PFSK-1 (cell line): ENCODE results near the gene C1QA.

Experiments used
- POLR2AphosphoS5 ChIP-seq: IDR thresholded peaks from 2 replicates; pipeline ENCODE4 v1.6.1; 2012; ENCODE audit warnings: low read depth, mild to moderate bottlenecking, control low read depth, low read length, moderate library complexity
- SIN3A ChIP-seq: IDR thresholded peaks from 2 replicates; pipeline ENCODE4 v1.6.1; 2012; ENCODE audit warnings: mild to moderate bottlenecking, low read length, moderate library complexity, borderline replicate concordance; ENCODE audit not compliant: insufficient read depth
- TAF1 ChIP-seq: IDR thresholded peaks from 2 replicates; pipeline ENCODE4 v1.6.1; 2012; ENCODE audit warnings: low read length, control low read depth, borderline replicate concordance; ENCODE audit not compliant: insufficient read depth

DNA sequence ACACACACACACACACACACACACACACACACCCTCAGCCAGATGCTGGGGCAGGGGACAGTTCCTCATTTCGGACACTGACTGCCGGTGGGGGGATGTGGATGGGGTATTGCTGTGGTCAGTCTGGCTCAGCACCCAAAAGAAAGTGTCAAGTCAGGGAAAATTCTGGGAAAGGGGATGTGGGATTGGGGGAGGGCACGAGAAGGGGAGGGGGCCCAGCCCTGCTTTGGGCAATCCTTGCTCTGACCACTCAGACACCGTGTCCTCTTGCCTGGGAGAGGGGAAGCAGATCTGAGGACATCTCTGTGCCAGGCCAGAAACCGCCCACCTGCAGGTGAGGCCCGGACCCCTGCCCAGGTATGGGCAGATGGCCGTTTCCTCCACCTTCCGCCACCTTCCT lies 7.0 kb downstream of the C1QA start, which contains the start of gene C1QC:
- TF ChIP-seq POLR2AphosphoS5 (no peak), SIN3A (no peak), TAF1 (no peak)
